RWPE2 (cell line): ENCODE results near the gene PADI4.
A peak's percentile ranks its signal among the peaks of the same experiment; 100 is the strongest.

Source experiments
- ATAC-seq: fragments of 200-7000 bp; cut with Tn5 transposase; 3 replicates; pipeline ENCODE4 v1.9.1; 2021; ENCODE audit warnings: low read depth
- DNase-seq: peaks from one replicate; pipeline ENCODE4 v3.0.0-alpha.2; 2020; ENCODE audit warnings: low spot score
- H3K27ac ChIP-seq: fragments of 450-650 bp; 2 replicates; pipeline ENCODE4 v1.5.1; 2017; ENCODE audit warnings: mild to moderate bottlenecking; ENCODE audit not compliant: poor library complexity, severe bottlenecking
- H3K27me3 ChIP-seq: fragments of 250-450 bp; sonication (Bioruptor Pico); 2 replicates; pipeline ENCODE4 v1.5.1; 2021; ENCODE audit warnings: mild to moderate bottlenecking, moderate library complexity; ENCODE audit not compliant: insufficient read depth, poor library complexity, severe bottlenecking
- H3K36me3 ChIP-seq: fragments of 250-450 bp; sonication (Bioruptor Pico); 2 replicates; pipeline ENCODE4 v1.5.1; 2020; ENCODE audit warnings: low read depth, mild to moderate bottlenecking, moderate library complexity
- H3K4me1 ChIP-seq: fragments of 250-450 bp; sonication (Bioruptor Pico); 2 replicates; pipeline ENCODE4 v1.5.1; 2021; ENCODE audit warnings: mild to moderate bottlenecking, moderate library complexity; ENCODE audit not compliant: insufficient read depth, poor library complexity, severe bottlenecking
- H3K4me3 ChIP-seq: fragments of 250-450 bp; sonication (Bioruptor Pico); 2 replicates; pipeline ENCODE4 v1.5.1; 2021; ENCODE audit warnings: mild to moderate bottlenecking, moderate library complexity; ENCODE audit not compliant: severe bottlenecking
- H3K9me3 ChIP-seq: fragments of 250-450 bp; sonication (Bioruptor Pico); 2 replicates; pipeline ENCODE4 v1.5.1; 2021; ENCODE audit warnings: mild to moderate bottlenecking, moderate library complexity; ENCODE audit not compliant: severe bottlenecking
- CTCF ChIP-seq: fragments of 450-650 bp; IDR thresholded peaks from one replicate; pipeline ENCODE4 v1.5.1; 2017; ENCODE audit warnings: mild to moderate bottlenecking, moderate library complexity; ENCODE audit not compliant: poor library complexity, severe bottlenecking

Gene PADI4

GRCh38 chr1:17287130-17287776 lies 20.7 kb upstream of the PADI4 start:
- Histone ChIP-seq H3K9me3 (no peaks in the 10 kb centered on the region), H3K27me3 (no peaks in the 10 kb centered on the region), H3K4me3 (no peak overlapping the region), H3K27ac (peak overlapping the region; percentile 93), H3K4me1 (peaks cover 38% of the 10 kb centered on the region), H3K36me3 (no peaks in the 10 kb centered on the region)
- ATAC-seq (peak; percentile 87), DNase-seq (peak; percentile 85)
- TF ChIP-seq CTCF = no peak

GRCh38 chr1:17289721-17290120 lies 18.3 kb upstream of the PADI4 start:
- TF ChIP-seq CTCF = no peak
- Histone ChIP-seq H3K4me1 (peaks cover 48% of the 10 kb centered on the region), H3K9me3 (no peaks in the 10 kb centered on the region), H3K36me3 (no peaks in the 10 kb centered on the region), H3K4me3 (no peak overlapping the region), H3K27me3 (no peaks in the 10 kb centered on the region), H3K27ac (peak overlapping the region; percentile 93)
- DNase-seq (no peak), ATAC-seq (peak; percentile 78)

- no peaks in the 10 kb centered on the region for H3K27me3 ChIP-seq
- DNase-seq (no peak), ATAC-seq (no peak)
- H3K36me3 ChIP-seq = no peaks in the 10 kb centered on the region
- peak overlapping the region; percentile 93 for H3K27ac ChIP-seq
- no peak overlapping the region for H3K4me3 ChIP-seq
- TF ChIP-seq CTCF = no peak
- H3K9me3 ChIP-seq = no peaks in the 10 kb centered on the region
- H3K4me1 ChIP-seq = peaks cover 48% of the 10 kb centered on the region
These were observed 17.4 kb upstream of the PADI4 start for GRCh38 chr1:17290553-17290952.

- DNase-seq = peak; percentile 86
- no peak overlapping the region for H3K4me3 ChIP-seq
- H3K27me3 ChIP-seq = no peaks in the 10 kb centered on the region
- H3K27ac ChIP-seq = peak overlapping the region; percentile 93
- no peaks in the 10 kb centered on the region for H3K36me3 ChIP-seq
- no peak for TF ChIP-seq CTCF
- peaks cover 41% of the 10 kb centered on the region for H3K4me1 ChIP-seq
- H3K9me3 ChIP-seq = no peaks in the 10 kb centered on the region
- ATAC-seq = peak; percentile 58
These were observed 15.5 kb upstream of the PADI4 start for GRCh38 chr1:17292299-17293160.
